Activated CD4-positive, alpha-beta T cell treated with anti-CD3 and anti-CD28 coated beads, Interleukin-2, amount 50 U/mL, for 24 hours (primary cell): ENCODE results near the gene GMEB2.
"Not testable (repeated sequence)": the region's sequence is repeated elsewhere in the genome, so short reads cannot be mapped to it uniquely, and the experiment has no call there.

Source experiments
- DNase-seq, 2 donors: peaks; one replicate each; pipeline ENCODE4 v3.0.0-alpha.2; 2020; ENCODE audit warnings: low read depth in 1 of 2, low spot score in 1 of 2

GMEB2 gene

DNA sequence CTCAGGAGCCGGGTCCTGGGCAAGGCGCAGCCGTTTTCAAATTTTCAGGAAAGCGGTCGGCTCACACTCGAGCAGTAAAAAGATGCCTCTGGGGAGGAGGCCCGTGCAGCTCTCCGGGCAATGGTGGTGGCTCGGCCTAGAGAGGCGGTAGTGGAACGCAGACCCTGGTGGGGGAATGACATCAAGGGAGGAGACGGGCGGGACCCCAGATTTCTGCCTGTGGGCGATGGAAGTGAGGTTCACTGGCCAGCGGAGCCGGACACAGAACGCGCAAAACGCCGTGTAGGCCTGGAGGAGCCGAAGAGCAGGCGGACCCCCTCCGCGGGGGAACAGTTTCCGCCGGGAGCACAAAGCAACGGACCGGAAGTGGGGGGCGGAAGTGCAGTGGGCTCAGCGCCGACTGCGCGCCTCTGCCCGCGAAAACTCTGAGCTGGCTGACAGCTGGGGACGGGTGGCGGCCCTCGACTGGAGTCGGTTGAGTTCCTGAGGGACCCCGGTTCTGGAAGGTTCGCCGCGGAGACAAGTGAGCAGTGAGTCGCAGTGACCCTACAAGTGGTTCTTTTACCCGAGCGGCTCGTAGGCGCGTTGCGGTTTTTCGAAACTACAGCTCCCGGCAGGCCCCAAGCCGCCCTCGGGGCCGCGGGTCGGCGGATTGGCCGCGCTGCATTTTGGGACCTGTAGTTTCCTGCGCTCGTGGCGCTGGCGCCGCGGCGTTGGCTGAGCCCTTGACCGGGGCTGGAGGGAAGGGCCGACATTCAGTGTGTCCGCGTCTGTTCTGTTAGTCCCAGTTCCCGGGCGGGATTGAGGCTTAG, 31.2 kb upstream of the GMEB2 start, which contains the start of gene RTEL1:
TSS of gene RTEL1 (plus strand) at position 376 of the 812 bp plus-strand sequence. CDS start 1,091 bp downstream, outside the sequence.
- DNase-seq = peak; percentile 86 to 93

DNA sequence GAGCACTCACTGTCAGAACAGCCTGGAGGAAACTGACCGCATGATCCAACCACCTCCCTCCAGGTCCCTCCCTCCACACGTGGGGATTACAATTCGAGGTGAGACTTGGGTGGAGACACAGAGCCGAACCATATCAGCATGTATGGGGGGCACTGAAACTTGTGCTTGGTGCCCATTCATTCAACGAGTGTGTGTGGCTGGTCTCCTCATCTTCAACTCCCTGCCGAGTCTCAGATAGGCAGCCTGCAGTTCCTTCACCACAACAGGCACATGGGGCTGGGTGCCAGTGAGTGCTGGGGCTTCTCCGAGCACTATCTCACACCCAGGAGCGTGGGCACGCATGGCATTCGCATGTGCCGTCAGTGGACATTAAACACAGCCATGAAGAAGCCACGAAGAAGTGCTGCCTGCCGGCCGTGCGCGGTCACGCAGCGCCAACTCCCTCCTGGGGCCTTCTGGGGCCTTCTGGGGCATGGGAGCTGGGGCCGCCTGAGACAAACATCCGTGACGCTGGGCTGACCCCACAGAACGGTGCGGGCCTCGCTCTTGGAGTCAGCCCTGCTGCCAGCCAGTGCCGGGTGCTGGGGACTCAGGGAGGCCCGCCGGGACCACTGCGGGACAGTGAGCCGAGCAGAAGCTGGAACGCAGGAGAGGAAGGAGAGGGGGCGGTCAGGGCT, 30.5 kb upstream of the GMEB2 start:
- DNase-seq = no peak

DNA sequence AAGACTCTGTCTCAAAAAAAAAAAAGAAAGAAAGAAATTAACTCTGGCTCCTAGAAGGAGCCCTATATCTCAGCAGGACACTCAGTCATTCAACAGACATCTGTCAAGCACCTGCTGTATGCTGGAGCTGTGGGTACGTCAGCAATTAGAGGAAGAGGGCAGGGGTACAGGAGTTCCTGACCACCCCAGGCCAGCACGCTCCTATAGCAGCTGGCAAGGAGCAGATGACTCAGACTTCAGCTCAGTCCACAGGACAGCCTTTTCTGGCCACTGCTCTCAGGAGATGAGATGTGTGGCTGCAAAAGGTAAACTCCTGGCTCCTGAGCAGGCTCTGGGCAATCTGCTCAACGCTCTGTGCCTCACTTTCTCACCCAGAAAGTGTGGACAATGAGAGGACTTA, 29.6 kb upstream of the GMEB2 start:
- no peak for DNase-seq

DNA sequence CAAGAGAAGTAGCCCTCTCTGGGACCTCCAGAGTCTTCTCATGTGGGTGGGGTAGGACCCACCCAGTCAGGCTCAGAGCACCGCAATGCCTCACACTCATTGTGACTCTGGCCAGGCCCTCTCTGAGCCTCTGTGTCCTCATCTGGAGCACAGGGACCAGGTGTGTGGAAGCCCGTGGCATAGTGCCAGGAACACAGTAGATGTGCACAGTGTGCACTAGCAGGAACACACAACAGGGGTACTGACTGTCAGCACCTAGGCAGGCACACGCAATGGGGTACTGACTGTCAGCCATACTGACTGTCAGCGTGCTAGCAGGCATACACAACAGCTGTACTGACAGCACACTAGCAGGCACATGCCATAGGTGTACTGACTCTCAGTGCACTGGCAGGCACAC, 28.3 kb upstream of the GMEB2 start:
- DNase-seq = no peak

DNA sequence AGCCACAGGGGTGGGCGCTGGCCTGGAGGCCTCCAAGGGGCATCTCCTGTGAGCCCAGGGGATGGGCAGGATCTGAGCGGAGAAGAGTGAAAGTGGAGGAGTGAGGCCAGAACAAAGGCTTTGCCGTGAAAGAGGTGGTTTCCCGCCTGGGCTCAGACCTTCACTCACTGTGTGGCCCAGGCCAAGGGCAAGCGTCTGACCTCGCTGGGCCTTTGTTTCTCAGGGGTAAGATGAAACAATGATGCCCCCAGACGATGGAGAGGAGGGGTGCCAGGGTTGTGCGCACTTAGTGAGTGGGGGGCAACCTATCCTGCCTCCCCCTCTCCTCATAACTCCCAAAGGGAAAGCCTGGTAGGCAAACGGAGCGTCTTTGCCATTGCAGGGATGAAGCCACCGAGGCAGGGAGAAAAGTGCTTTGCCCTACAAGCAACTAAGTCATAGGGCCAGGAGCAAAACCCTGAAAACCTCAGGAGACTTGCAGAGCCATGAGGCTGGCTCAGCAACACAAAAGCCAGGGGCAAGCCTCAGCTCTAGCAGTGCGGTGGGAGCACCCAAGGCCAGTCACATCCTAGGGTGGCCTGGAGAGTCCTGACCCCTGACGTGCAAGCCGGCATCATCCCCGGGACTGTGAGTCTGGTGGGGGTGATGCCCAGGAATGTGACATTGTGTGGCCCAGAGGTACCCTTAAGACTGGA, 27.2 kb upstream of the GMEB2 start:
- no peak for DNase-seq

DNA sequence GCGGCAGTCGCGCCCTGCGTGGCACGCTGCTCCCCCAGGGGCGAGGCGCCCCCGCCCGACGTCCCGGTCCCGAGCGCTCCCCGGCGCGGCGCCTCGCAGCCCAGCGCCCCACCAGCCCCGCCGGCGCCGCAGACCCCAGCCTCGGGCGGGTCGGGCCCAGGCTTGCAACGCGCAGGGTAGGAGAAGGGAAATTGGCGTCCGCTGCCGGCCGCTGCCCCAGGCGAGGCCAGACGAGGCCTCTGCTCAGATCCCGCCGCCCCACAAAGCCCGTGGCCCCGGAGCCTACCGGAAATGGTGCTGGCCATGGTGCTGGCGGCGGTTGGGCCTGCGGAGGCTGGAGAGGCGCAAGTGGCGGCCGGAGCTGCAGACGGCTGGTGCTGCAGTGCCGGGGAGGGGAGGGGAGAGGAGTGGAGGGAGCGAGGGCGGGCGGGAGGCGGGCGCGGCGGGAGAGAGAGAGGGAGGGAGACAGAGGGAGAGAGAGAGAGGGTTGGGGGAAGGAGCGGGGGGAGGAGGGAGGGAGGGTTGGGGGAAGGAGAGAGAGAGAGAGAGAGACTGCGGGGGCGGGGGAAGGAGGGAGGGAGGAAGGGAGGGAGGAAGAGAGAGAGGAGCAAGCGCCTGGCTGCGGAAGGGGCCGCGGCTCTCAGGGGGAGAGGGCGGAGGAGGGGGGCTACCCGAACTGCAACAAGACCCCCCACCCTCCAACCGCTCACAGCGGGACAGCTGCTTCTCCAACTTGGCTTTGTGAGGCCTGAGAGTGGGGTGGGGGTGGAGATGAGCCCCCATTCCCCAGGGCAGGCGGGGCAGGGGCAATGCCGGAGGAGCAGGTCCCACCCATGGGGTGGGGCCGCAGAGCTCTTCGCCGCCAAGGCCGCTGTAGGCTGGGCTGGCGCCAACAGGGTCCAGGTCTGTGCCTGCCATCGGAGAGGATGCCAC, 26.4 kb upstream of the GMEB2 start, which contains the start of gene STMN3:
TSS of gene STMN3 (minus strand) at position 384 of the 933 bp plus-strand sequence. CDS start at position 305, 79 bp downstream.
- DNase-seq = peak; percentile 30 to 48

DNA sequence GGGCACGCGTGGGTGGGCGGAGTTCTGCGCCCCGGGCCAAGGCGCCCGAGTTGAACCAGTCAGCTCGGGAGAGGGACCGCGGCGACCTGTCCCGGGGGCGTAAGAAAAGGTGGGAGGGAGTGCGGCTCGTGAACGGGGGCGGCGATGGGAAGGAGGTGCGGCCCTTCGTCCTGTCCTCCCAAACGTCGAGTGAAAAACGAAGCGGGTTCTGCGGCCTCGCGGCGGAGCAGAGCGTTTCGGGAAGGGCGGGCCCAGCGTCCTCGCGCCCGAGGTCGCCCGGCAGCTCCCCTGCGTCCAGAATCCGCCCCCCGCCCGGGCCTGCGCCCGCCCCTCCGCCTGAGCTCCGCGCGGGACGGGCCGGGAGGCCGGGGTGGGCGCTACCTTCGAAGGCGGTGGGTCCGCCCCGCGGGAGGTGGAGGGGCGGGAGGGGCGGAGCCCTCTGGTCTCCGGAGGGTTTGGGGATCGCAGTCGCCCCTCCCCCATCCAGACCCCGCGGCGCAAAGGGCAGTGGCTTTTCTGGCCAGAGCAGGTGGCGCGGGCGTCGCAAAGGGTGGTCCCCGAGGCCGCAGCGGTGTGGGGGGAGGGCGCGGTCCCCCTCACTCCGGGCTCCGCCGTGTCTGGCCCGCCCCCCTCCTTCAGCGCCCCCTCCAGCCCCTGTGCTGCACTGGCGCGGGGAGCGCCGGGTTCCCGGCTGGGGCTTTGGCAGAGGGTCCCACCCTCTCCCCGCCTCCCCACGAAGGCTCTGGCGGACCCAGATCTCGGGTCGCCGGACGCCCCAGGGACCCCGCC, 25.5 kb upstream of the GMEB2 start:
- no peak for DNase-seq

DNA sequence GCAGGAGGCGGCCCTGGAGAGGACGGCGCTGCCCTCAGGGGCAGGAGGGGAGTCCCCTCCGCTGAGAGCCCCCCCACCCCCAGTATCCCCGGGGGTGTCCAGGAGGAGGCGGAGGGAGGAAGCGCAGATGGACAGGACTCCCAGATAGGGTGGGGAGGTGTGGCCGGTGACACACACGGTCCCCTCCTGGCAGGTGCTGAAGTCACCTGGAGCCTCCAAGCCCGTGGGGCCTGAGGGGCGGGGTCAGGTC, 25.0 kb upstream of the GMEB2 start:
- DNase-seq = no peak

DNA sequence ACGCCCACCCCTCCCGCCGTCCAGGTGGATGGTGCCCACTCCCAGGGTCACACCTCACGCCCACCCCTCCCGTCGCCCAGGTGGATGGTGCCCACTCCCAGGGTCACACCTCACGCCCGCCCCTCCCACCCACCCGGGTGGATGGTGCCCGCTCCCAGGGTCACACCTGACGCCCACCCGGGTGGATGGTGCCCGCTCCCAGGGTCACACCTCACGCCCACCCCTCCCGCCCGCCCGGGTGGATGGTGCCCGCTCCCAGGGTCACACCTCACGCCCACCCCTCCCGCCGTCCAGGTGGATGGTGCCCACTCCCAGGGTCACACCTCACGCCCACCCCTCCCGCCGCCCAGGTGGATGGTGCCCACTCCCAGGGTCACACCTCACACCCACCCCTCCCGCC, 23.6 kb upstream of the GMEB2 start:
- not testable (repeated sequence) for DNase-seq

DNA sequence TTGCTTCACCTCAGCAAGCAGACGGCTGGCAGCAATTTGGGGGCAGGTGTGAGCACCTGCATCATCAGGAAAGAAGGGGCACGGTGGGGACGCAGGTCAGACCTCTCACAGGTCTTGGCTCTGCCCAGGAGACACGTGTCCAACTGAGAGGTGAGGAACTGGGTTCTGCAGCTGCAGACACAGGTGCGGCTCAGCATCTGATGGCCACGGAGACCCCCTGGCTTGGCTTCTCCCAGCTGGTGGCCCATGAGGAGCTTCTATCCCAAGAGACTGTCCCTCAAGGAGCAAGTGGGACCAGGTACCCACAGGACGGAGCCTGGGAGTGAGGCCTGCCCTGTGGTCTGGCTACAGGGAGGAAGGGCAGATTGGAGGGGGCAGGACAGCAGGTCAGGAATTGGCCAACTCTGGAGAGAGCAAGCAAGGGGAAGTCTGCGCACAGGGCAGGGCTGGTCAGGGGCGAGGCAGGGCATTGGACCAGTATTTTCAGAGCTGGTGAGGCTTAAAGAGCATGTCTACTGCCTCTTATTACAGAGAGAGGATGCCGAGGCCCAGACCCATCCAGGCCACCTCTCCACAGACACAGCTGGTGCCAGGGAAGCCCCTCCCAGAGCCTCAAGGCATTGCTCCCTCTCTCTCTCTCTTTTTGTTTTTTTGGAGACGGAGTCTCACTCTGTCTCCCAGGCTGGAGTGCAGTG, 22.1 kb upstream of the GMEB2 start:
- DNase-seq = no peak

DNA sequence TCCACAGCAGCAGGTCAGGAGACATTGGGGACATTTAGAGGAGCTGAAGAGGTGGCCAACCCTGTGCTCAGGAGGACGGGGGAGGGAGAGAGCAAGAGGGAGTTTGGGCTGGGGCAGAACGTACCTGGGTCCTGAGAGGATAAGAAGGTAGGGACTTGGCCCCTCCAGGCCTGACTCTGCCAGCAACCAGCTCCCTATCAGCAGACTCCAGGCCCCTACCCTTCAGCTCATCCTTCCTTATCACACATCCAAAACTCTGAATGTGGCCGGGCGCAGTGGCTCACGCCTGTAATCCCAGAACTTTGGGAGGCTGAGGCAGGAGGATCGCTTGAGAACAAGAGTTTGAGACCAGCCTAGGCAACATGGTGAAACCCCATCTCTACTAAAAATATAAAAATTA, 21.3 kb upstream of the GMEB2 start:
- DNase-seq = no peak

DNA sequence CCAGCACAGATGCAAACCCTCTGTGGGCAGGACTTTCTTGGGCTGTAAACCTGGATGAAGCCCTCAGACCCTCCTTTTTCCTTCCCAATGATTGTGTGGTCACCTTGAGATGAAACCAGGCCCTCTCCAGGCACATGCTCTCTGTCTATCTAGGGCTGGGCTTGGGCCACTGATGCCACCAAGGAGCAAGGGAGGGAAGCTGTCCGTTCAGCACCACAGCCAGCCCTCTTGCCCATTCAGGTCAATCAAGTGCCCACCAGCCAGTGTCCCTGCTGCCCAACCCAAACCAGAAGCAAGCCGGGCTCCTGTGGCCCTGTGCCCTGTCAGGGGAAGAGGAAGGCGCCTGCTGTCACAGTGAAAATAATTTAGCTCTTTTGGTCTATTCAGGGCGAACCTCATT, 18.3 kb upstream of the GMEB2 start:
- no peak for DNase-seq

DNA sequence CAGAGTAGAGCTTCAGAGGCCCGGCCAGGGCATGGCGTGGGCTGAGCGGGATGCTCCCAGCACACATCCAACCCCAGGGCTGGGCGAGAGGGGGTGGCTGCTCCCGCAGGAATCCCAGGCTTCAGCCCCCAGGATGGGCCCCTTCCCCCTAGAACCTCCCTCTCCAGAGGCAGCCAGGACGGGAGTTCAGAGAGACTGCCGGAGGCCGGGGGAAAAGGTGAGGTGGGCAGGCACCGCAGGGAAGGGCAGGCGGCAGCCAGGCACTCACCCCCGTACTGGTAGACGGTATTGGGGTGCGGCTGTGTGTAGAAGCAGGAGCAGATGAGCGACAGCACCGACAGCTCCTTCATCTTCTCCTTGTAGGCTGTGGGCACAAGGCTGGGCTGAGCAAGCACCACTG, 17.0 kb upstream of the GMEB2 start:
- no peak for DNase-seq

DNA sequence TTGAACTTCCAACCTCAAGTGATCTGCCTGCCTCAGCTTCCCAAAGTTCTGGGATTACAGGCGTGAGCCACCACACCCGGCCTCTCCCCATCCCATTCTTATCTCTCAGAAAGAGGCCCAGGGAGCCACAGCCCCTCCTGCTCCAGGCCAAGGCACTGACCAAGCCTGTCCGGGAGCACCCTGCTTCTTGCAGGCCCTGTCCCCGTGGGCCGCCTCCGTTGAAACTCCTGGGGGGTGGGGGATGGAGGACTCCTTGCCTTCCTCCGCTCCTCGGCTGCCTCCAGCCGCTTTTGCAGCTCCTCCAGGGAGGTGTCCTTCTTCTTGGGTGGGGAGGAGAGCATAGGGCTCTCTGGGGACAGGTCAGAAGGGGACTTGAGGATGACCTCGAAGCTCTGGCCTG, 16.6 kb upstream of the GMEB2 start:
- no peak for DNase-seq

DNA sequence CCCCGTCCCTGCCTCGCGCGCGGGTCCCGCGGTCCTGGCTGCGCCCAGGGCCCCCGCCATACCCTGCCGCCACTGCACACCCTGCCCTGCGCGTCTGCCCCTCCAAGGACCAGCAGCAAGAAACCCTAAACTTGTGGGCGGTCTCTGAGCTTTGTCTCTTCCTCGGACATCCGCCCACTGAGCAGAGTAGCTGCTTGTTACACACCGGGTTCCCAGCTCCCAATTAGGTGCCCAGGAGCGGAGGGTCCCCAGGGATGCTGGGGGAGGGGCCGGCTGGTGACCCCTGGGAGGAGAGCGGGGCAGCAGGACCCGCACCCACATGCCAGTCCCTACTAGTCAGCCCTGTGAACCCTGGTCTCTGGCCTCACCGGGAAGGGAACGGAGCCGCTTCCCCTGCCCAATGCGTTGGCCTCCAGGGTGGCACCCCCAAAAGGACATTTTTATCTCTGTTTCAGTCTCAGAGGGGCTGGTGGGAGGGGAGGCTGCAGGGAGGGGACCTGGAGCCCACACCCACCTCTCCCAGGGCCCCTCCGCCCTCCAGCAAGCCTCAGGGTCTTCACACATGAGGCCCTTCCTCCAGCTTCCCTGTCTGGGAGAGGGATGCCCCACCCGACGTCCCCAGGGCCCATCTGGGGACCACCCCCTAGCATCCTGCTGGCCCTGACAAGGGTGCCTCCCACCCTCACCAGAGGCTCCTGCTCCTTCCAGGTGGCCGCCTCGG, 15.8 kb upstream of the GMEB2 start:
- no peak for DNase-seq

DNA sequence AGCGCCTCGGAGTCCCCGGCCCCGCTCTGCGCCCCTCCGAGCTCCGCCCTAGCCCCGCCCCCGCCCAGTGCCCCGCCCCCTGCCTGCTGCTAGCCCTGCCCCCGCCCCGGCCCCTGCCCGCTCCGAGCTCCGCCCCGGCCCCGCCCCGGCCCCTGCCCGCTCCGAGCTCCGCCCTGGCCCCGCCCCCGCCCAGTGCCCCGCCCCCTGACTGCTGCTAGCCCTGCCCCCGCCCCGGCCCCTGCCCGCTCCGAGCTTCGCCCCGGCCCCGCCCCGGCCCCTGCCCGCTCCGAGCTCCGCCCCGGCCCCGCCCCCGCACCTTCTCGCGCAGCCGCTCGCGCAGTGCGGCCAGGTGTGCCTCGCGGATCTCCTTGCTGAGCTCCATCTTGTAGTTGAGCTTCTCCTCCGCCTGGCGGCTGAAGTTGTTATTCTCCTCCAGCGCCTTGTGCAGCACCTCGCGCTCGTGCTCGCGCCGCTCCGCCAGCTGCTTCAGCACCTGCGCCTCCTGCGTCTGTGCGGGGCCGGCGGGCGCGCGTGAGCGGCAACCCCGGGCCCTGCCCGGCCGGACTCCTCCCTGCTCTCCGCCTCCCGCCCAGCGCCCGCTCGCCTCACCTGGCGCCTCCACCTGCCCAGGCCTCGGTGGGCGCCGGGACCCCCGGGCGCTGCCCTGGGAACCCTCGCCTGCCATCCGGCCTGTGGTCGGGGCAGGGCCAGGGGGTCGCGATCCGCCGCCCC, 15.1 kb upstream of the GMEB2 start:
- DNase-seq = peak; percentile 94 to 97

DNA sequence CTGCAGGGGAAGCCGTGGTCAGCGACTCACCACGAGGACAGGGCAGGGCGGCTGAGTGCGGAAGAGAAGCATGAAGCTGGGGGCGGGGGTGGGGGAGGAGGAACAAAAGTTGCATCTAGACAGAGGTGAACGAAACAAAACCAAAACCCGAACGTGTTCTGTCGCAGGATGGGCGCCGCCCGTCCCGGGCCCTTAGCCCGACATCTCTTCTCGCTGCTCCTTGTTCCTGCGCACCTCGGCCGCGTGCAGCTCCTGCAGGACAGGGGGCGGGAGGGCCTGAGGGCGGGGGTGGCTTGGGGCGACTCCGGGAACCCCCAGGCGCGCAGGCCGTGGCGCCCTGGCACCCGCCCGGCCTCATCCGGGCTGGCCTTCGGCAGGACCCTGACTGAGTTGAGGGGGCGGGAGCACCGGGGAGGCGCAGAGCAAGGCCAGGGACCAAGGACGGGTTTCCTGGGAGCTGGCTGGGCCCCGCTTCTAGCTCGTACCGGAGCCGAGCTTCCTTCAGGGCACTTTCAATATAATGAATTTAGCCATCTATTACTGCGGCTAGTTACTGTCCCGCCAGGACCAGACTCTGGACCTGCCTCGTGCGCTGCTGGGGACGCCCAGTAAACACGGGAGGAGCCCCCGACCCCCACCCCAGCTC, 14.4 kb upstream of the GMEB2 start:
- DNase-seq = no peak

DNA sequence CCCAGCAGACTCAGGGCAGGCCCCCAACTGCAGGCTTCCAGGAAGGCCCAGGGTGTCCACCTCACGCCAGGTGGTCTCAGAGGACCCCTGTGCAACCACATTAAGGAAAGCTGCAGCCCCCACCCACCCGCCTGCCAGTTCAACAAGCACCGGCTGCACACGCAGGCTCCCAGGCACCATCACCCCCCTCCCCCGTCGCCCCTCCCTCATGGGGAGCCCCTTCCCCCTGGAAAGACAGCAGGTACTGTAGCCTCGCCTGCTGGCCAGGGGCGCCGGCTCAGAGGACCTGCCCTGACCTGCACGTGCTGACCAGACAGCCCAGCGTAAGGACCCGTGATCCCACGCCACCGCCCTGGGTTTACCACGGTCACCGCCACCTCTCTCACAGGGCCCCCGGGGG, 13.8 kb upstream of the GMEB2 start:
- not testable (repeated sequence) for DNase-seq
